Neural progenitor cell (in vitro differentiated cells): ENCODE results near the gene CENPO. TPM values are rescaled to one million over a fixed set of nuclear protein-coding genes. Genes with fewer than 3 reads are reported as not detected.
A peak's percentile ranks its signal among the peaks of the same experiment; 100 is the strongest.

Experiments used
- DNase-seq: peaks from one replicate; pipeline ENCODE4 v3.0.0-alpha.2; 2016; ENCODE audit warnings: low spot score
- H2AFZ ChIP-seq: fragments of 200-600 bp; sonication (generic); replicated peaks from 2 replicates; pipeline ENCODE4 v1.6.1; 2016; ENCODE audit warnings: antibody characterized with exemption
- H3F3A ChIP-seq: fragments of 200-600 bp; sonication (generic); 2 replicates; pipeline ENCODE4 v1.6.1; 2016; ENCODE audit warnings: antibody characterized with exemption, low read depth
- H3K27ac ChIP-seq: fragments of 200-600 bp; sonication (generic); 2 replicates; pipeline ENCODE4 v1.5.1; 2016; ENCODE audit warnings: mild to moderate bottlenecking
- H3K27me3 ChIP-seq: fragments of 200-600 bp; sonication (generic); 2 replicates; pipeline ENCODE4 v1.6.1; 2016; ENCODE audit warnings: mild to moderate bottlenecking, moderate library complexity
- H3K36me3 ChIP-seq: fragments of 200-600 bp; sonication (generic); 2 replicates; pipeline ENCODE4 v1.5.1; 2016
- H3K4me1 ChIP-seq: fragments of 200-600 bp; sonication (generic); 2 replicates; pipeline ENCODE4 v1.6.1; 2016; ENCODE audit warnings: mixed run types
- H3K4me2 ChIP-seq: fragments of 200-600 bp; sonication (generic); 2 replicates; pipeline ENCODE4 v1.6.1; 2016
- H3K4me3 ChIP-seq: fragments of 200-600 bp; sonication (generic); 2 replicates; pipeline ENCODE4 v1.5.1; 2016
- H3K79me2 ChIP-seq: fragments of 200-600 bp; sonication (generic); 2 replicates; pipeline ENCODE4 v1.6.1; 2016; ENCODE audit warnings: low read depth
- H3K9ac ChIP-seq: fragments of 200-600 bp; sonication (generic); 2 replicates; pipeline ENCODE4 v1.6.1; 2016
- H3K9me3 ChIP-seq: fragments of 200-600 bp; sonication (generic); 2 replicates; pipeline ENCODE4 v1.5.1; 2016; ENCODE audit warnings: low read depth
- H4K20me1 ChIP-seq: fragments of 200-600 bp; sonication (generic); 2 replicates; pipeline ENCODE4 v1.6.1; 2016; ENCODE audit warnings: low read depth
- H3K27ac Mint-ChIP-seq: 3 replicates; pipeline ENCODE4 v1.8.0; 2021; ENCODE audit warnings: mixed read lengths
- H3K27me3 Mint-ChIP-seq: 2 replicates; pipeline ENCODE4 v1.8.0; 2022; ENCODE audit warnings: low read depth, mild to moderate bottlenecking, inconsistent platforms, moderate library complexity, mixed read lengths; ENCODE audit not compliant: insufficient read depth
- H3K36me3 Mint-ChIP-seq: 3 replicates; pipeline ENCODE4 v1.8.0; 2021; ENCODE audit warnings: mixed read lengths
- H3K4me1 Mint-ChIP-seq: 3 replicates; pipeline ENCODE4 v1.8.0; 2021; ENCODE audit warnings: mixed read lengths
- H3K4me3 Mint-ChIP-seq: 3 replicates; pipeline ENCODE4 v1.8.0; 2021; ENCODE audit warnings: mild to moderate bottlenecking, moderate library complexity, mixed read lengths
- H3K9me3 Mint-ChIP-seq: 3 replicates; pipeline ENCODE4 v1.8.0; 2020; ENCODE audit warnings: mixed read lengths
- CTCF ChIP-seq: fragments of 200-600 bp; sonication (generic); IDR thresholded peaks from 2 replicates; pipeline ENCODE4 v1.5.1; 2017; ENCODE audit warnings: antibody characterized with exemption, mild to moderate bottlenecking
- EZH2 ChIP-seq: fragments of 200-600 bp; sonication (generic); IDR thresholded peaks from 2 replicates; pipeline ENCODE4 v1.6.1; 2017; ENCODE audit warnings: antibody characterized with exemption, mild to moderate bottlenecking, moderate library complexity
- EZH2phosphoT487 ChIP-seq: fragments of 200-600 bp; sonication (generic); IDR thresholded peaks from 2 replicates; pipeline ENCODE4 v1.6.1; 2017; ENCODE audit warnings: antibody characterized with exemption
- total RNA-seq: library from RNA; depleted of rRNA; stranded (reverse); fragments of >200 nt; gene quantifications from 2 replicates; pipeline ENCODE4 v1.2.3, GENCODE V29; 2015; ENCODE audit warnings: low replicate concordance

The CENPO gene
- total RNA-seq, 1 donor from 2014 or later, result 50.6 TPM

DNA sequence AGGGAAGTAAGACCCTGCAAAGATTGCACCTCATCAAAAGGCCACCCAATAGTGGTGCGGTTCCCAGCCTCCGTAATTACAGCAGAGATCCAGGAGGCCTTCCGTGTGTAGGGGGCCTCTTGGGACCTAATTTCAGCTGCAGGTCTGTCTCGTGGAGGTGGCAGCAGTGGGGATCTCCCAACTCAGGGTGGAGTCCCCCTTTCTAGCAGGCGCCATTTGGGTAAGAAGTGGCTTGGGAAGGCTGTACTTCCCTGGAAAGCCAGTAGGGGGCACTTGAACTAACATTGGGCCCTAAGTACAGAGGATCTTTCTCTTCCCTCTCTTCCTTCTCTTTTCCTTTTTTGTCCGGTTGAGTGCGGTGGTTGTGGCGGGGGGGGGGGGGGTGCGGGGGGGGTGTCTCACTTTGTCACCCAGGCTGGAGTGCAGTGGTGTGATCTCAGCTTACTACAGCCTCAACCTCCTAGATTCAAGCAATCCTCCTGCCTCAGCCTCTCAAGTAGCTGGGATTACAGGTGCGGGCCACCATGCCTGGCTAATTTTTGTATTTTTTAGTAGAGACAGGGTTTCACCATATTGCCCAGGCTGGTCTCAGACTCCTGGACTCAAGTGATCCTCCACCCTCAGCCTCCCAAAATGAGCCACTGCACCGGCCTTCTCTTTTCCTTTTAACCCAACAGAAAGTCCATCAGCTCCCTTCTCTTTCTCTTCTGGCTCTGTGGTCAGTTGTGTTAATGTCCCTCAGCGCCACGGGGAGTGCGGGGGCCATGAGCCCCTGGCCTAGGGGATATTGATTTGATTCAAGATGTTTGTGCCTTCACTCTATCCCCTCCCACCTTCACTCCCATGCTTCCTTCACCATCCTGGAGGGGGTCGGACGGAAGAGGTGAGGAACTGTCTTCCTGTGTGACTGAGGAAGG is 32.0 kb downstream of the CENPO start:
- Mint-ChIP-seq H3K4me1 (peaks cover 37% of the 10 kb centered on the region), H3K27me3 (peaks cover 21% of the 10 kb centered on the region), H3K4me3 (no peak overlapping the region), H3K9me3 (no peaks in the 10 kb centered on the region), H3K27ac (no peak overlapping the region), H3K36me3 (peaks cover 42% of the 10 kb centered on the region)
- H3K27ac ChIP-seq, result no peak overlapping the region
- no peaks in the 10 kb centered on the region for H3K9me3 ChIP-seq
- no peak overlapping the region for H3K4me2 ChIP-seq
- H3K27me3 ChIP-seq, result no peaks in the 10 kb centered on the region
- DNase-seq, result no peak
- no peak overlapping the region for H2AFZ ChIP-seq
- peaks cover 8% of the 10 kb centered on the region for H3K79me2 ChIP-seq
- H3K36me3 ChIP-seq, result no peaks in the 10 kb centered on the region
- no peak for TF ChIP-seq EZH2
- no peak for TF ChIP-seq EZH2phosphoT487
- peak; percentile 51 for TF ChIP-seq CTCF
- no peak overlapping the region for H3K9ac ChIP-seq
- H4K20me1 ChIP-seq, result peaks cover 15% of the 10 kb centered on the region
- H3K4me3 ChIP-seq, result no peak overlapping the region
- H3K4me1 ChIP-seq, result peaks cover 25% of the 10 kb centered on the region
- H3F3A ChIP-seq, result peaks cover 38% of the 10 kb centered on the region

DNA sequence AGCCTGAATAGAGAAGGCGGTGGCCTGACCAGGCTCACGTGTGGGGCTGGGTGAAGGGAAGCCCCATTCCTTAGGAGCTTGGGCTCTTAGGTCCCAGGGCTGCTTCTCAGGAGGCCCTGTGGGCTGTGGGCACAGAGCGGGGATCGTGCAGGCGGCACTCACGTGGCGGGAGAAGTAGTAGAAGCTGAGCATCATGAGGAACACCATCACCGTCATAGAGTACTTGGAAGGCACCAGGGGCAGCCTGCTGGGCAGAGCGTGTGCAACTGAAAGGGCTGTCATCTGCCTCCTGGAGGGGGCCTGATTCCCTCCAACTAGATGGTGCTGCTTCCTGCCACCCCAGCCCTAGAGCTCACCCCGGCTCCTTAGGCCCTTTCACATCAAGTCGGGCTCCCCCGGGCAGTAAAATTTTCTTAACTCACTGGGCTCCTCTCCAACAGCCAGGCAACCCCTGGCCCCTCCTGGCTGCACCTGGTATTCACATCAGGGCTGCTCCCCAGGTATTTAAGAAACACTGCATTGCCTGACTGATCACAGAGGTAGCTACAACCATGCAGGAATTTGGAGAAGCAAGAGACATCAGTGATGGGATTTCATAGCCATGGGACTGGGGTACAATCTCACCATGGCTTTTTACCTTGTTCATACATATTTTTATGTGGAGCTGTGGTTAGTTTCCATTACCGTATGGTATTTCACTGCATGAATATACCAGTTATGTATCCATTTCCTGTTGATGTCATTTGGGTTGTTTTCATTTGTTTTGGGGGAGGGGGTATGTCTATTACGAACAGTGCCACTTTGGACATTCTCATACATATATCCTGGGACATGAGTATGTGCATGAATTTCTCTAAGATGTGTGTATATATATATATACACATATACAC is 32.9 kb downstream of the CENPO start:
- Histone ChIP-seq H3K27me3 (no peaks in the 10 kb centered on the region), H3K4me2 (no peak overlapping the region), H3K9me3 (no peaks in the 10 kb centered on the region), H4K20me1 (peaks cover 15% of the 10 kb centered on the region), H3K79me2 (peaks cover 8% of the 10 kb centered on the region), H2AFZ (no peak overlapping the region), H3K27ac (no peak overlapping the region), H3F3A (peaks cover 32% of the 10 kb centered on the region), H3K4me1 (peaks cover 19% of the 10 kb centered on the region), H3K4me3 (no peak overlapping the region), H3K36me3 (no peaks in the 10 kb centered on the region), H3K9ac (no peak overlapping the region)
- Mint-ChIP-seq H3K9me3 (no peaks in the 10 kb centered on the region), H3K36me3 (peaks cover 38% of the 10 kb centered on the region), H3K4me1 (peaks cover 34% of the 10 kb centered on the region), H3K4me3 (no peak overlapping the region), H3K27ac (no peak overlapping the region), H3K27me3 (peaks cover 17% of the 10 kb centered on the region)
- TF ChIP-seq EZH2phosphoT487 (no peak), EZH2 (no peak), CTCF (no peak)
- no peak for DNase-seq

DNA sequence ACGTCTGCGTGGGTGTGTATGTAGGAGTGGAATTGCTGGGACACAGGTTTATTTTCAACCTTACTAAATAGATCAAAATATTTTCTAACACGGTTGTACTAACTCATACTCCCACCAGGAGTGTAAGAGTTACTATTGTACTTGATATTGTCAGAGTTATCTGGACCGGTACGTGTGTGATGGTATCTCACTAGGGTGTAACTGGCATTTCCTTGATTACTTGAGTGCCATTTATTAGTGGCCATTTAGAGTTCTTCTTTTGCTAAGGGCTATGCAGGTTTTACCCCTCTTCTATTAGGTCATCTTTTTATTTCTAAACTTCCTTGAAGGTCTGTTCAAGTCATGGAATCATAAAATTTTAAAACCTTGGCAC is 33.5 kb downstream of the CENPO start:
- H3K4me1 ChIP-seq, result peaks cover 17% of the 10 kb centered on the region
- peaks cover 30% of the 10 kb centered on the region for H3F3A ChIP-seq
- H3K36me3 Mint-ChIP-seq, result peaks cover 32% of the 10 kb centered on the region
- H3K27ac Mint-ChIP-seq, result no peak overlapping the region
- H3K27ac ChIP-seq, result no peak overlapping the region
- no peak overlapping the region for H3K4me3 Mint-ChIP-seq
- H3K4me2 ChIP-seq, result no peak overlapping the region
- H3K79me2 ChIP-seq, result peaks cover 8% of the 10 kb centered on the region
- peaks cover 33% of the 10 kb centered on the region for H3K4me1 Mint-ChIP-seq
- peaks cover 9% of the 10 kb centered on the region for H4K20me1 ChIP-seq
- no peaks in the 10 kb centered on the region for H3K9me3 Mint-ChIP-seq
- no peaks in the 10 kb centered on the region for H3K27me3 ChIP-seq
- H3K9me3 ChIP-seq, result no peaks in the 10 kb centered on the region
- H3K36me3 ChIP-seq, result no peaks in the 10 kb centered on the region
- DNase-seq, result no peak
- no peak overlapping the region for H3K4me3 ChIP-seq
- no peak overlapping the region for H3K9ac ChIP-seq
- peaks cover 17% of the 10 kb centered on the region for H3K27me3 Mint-ChIP-seq
- H2AFZ ChIP-seq, result no peak overlapping the region
- TF ChIP-seq EZH2 (no peak), CTCF (no peak), EZH2phosphoT487 (no peak)
